Body of pancreas (tissue), 4 donors: ENCODE data around the gene HLA-DQB2.

Experiments used
- CTCF ChIP-seq, 7 experiments: fragments of 450-650 bp in 4 of 7; fragments of 200-600 bp in 3 of 7; sonication (generic) in 3 of 7; IDR thresholded peaks; one replicate each; pipeline ENCODE4 v1.5.1; 2016 to 2019; ENCODE audit warnings: antibody characterized with exemption in 7 of 7
- POLR2A ChIP-seq, 3 donors: fragments of 450-650 bp; IDR thresholded peaks; one replicate each; pipeline ENCODE4 v1.6.1; 2016; ENCODE audit warnings: antibody characterized with exemption in 3 of 3, mild to moderate bottlenecking in 2 of 3

- no peak for TF ChIP-seq CTCF (IDR thresholded peaks at IDR 0.05)
- no peak for TF ChIP-seq POLR2A (IDR thresholded peaks at IDR 0.05)
Observed at GRCh38 chr6:32799740-32800139, 36.4 kb upstream of the HLA-DQB2 start.
